Choroid plexus epithelial cell (primary cell): Measurements from ENCODE around the gene RAP2C.
"Not testable (repeated sequence)": the region's sequence is repeated elsewhere in the genome, so short reads cannot be mapped to it uniquely, and the experiment has no call there.

Experiments
- DNase-seq: peaks from one replicate; pipeline ENCODE4 v3.0.0-alpha.2; 2010; ENCODE audit warnings: low read depth
- H3K4me3 ChIP-seq: 2 replicates; pipeline ENCODE4 v1.5.1; 2011; ENCODE audit warnings: low read depth, mild to moderate bottlenecking, control low read depth, low read length, moderate library complexity
- TF ChIP-seq, protein P1 (sequence below): conservative IDR thresholded peaks from 2 replicates; pipeline ENCODE4 v1.5.1; 2011; ENCODE audit warnings: low read depth, mild to moderate bottlenecking, control low read depth, inconsistent platforms, low read length, moderate library complexity

RAP2C gene

DNA sequence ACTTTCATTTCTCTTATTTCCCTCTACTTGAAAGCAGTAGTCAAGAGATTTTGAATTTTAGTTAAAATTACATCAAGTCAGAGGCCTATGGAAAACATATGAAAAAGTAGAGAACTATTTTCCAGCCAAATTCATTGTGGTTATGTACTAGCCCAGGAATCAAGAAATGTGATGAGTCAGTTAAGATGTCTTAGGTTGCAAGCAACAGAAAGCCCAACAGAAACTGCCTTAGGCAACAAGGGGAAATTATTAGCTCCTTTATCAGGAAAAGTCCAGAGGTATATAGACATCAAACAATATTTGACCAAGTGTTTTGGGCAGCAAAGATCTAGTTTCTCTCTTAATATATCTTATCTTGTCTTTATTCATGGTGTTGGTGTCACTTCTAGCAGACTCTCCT, 53.6 kb downstream of the RAP2C start:
- peak; percentile 12 for DNase-seq
- H3K4me3 ChIP-seq: no peak overlapping the region
- TF ChIP-seq, protein P1, sequence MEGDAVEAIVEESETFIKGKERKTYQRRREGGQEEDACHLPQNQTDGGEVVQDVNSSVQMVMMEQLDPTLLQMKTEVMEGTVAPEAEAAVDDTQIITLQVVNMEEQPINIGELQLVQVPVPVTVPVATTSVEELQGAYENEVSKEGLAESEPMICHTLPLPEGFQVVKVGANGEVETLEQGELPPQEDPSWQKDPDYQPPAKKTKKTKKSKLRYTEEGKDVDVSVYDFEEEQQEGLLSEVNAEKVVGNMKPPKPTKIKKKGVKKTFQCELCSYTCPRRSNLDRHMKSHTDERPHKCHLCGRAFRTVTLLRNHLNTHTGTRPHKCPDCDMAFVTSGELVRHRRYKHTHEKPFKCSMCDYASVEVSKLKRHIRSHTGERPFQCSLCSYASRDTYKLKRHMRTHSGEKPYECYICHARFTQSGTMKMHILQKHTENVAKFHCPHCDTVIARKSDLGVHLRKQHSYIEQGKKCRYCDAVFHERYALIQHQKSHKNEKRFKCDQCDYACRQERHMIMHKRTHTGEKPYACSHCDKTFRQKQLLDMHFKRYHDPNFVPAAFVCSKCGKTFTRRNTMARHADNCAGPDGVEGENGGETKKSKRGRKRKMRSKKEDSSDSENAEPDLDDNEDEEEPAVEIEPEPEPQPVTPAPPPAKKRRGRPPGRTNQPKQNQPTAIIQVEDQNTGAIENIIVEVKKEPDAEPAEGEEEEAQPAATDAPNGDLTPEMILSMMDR: no peak

DNA sequence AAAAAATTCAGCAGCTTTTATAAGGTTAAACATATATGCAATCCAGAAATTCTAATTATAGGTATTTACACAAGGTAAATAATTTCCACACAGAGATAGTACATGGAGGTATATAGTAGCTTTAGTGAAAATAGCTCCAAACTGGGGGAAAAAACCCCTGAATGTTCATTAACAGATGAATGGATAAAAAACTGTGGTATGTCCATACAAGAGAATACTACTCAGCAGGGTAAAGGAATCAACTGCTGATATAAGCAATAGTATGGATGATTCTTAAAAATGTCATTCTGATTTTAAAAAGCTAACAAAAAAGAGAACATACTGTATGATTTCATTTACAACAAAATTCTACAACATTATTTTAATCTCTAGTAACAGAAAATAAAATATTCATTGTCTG, 54.2 kb downstream of the RAP2C start:
- H3K4me3 ChIP-seq: no peak overlapping the region
- no peak for DNase-seq
- TF ChIP-seq, protein P1: no peak

GRCh38 chrX:132163094-132163493, 56.2 kb downstream of the RAP2C start:
- DNase-seq, H3K4me3 ChIP-seq: not testable (repeated sequence)

- TF ChIP-seq, protein P1: no peak
- no peak for DNase-seq
- no peak overlapping the region for H3K4me3 ChIP-seq
These were observed 66.1 kb downstream of the RAP2C start for GRCh38 chrX:132153166-132153565.
